Pancreas (tissue), 10 donors: ENCODE data around the gene SMIM43. TPM values are rescaled to one million over a fixed set of nuclear protein-coding genes. Genes with fewer than 3 reads are reported as not detected.

Experiments used
- ATAC-seq, 4 donors: fragments of 200-7000 bp; cut with Tn5 transposase; one replicate each; pipeline versions ENCODE4 v1.8.0 to v1.9.1; 2020; ENCODE audit warnings: mild to moderate bottlenecking in 4 of 4, moderate library complexity in 4 of 4
- DNase-seq, 6 donors: peaks; one replicate each; pipeline ENCODE4 v3.0.0-alpha.2; 2020
- FAIRE-seq: peaks from 2 replicates; lab custom pipeline; 2012; peaks lifted over from hg19 to GRCh38; lab: Jason Lieb, UNC
- H3K27ac ChIP-seq, 4 donors: fragments of 200-600 bp; sonication (generic); 1 replicate in 3 of 4; 2 replicates in 1 of 4; pipeline versions ENCODE4 v1.5.0 to v1.8.0; 2020
- H3K27me3 ChIP-seq, 4 donors: fragments of 200-600 bp; one replicate each; pipeline ENCODE4 v1.8.0; 2021
- H3K36me3 ChIP-seq, 3 donors: fragments of 200-600 bp; sonication (generic) in 1 of 3; one replicate each; pipeline versions ENCODE4 v1.5.0 to v1.8.0; 2020 to 2021
- H3K4me1 ChIP-seq, 3 donors: fragments of 200-600 bp; one replicate each; pipeline ENCODE4 v1.8.0; 2021
- H3K4me3 ChIP-seq, 4 donors: fragments of 200-600 bp; sonication (generic) in 2 of 4; one replicate each; pipeline versions ENCODE4 v1.5.0 to v1.8.0; 2020 to 2021
- H3K9me3 ChIP-seq, 4 donors: fragments of 200-600 bp; one replicate each; pipeline ENCODE4 v1.8.0; 2021
- CTCF ChIP-seq, 4 donors: fragments of 200-600 bp; sonication (generic) in 3 of 4; IDR thresholded peaks; one replicate each; pipeline versions ENCODE4 v1.5.0 to v1.8.0; 2021; ENCODE audit warnings: antibody characterized with exemption in 4 of 4
- WGBS, 2 donors: extraction: QIAGEN DNeasy Blood & Tissue Kit; methylation state at CpG; one replicate each; pipeline ENCODE4 v1.1.7; 2013; 5-methylcytosine and 5-hydroxymethylcytosine counted together
- intact Hi-C, 3 donors: fragments of 100-400 bp; cut with DNase I; formaldehyde crosslinking; loops; one replicate each; pipeline versions ENCODE4 v1.11.1 to v1.14.2; 2022
- polyA plus RNA-seq, 2 donors: library from polyadenylated mRNA; stranded (reverse); fragments of 200-250 nt; gene quantifications; one replicate each; pipeline ENCODE4 v1.2.3, GENCODE V29; 2013
- total RNA-seq, 6 donors: library from RNA; stranded (reverse); fragmentation: NEBNext Ultra II Directional in 4 of 6; extraction: Animal tissue kit (Norgen Biotek cat#: 25700) in 4 of 6; gene quantifications; one replicate each; pipeline versions ENCODE4 v1.2.1 to v1.2.4, GENCODE V29; 2021 to 2023
- donor health status: healthy with polysubstance abuse.
- donor health status: DM: no; HTN: no; CAD: no; lungs with moderate emphysema.
- donor health status: DM: no; HTN: no; CAD: no.
- donor health status: control.
- donor health status: control.
- donor health status: Bipolar disorder and iron deficiency.
- donor health status: DM: yes; HTN: yes; CAD: no.
- donor health status: DM: no; HTN: no; CAD: no.
- donor health status: DM: no; HTN: no; CAD: no.
- donor health status: DM: yes; HTN: yes; CAD: no.

SMIM43 gene
- total RNA-seq (not detected), polyA plus RNA-seq (under 1 TPM in 1 of 2 donors, not detected in 1; 0.07 TPM)

GRCh38 chr4:121764702-121765367 is at the start of gene SMIM43:
Gene SMIM43, minus strand, starts transcription at chr4:121765164. Its CDS starts 59 bp downstream, at chr4:121765105.
- Histone ChIP-seq H3K27ac (no peak within 1 kb of the TSS), H3K27me3 (peaks cover 0 to 10% (median 0%) of the 10 kb centered on the region in 4 donors), H3K36me3 (no peaks in the 10 kb centered on the region), H3K4me1 (peaks cover 0 to 4% (median 3%) of the 10 kb centered on the region in 3 donors), H3K4me3 (peak within 1 kb of the TSS in 3 of 4 donors; percentile 18 to 38 (median 20)), H3K9me3 (no peaks in the 10 kb centered on the region)
- DNase-seq (peak in 2 of 6 donors; percentile 57 to 58), ATAC-seq (no peak), FAIRE-seq (no peak)
- 1% methylated on average over 67 to 75 of the region's 75 CpGs for WGBS, 2 donors
- TF ChIP-seq CTCF (IDR thresholded peaks at IDR 0.05), result no peak
- intact Hi-C loops, result no loop called here

GRCh38 chr4:121814756-121815155 is 49.8 kb upstream of the SMIM43 start:
- no peak overlapping the region for H3K27ac ChIP-seq
- no peaks in the 10 kb centered on the region for H3K4me1 ChIP-seq
- no peak overlapping the region for H3K4me3 ChIP-seq
- no peaks in the 10 kb centered on the region for H3K9me3 ChIP-seq
- DNase-seq, result no peak
- no peak for ATAC-seq
- peaks cover 0 to 57% (median 0%) of the 10 kb centered on the region in 3 donors for H3K36me3 ChIP-seq
- no peak for FAIRE-seq
- 85 to 86% methylated on average over 2 of the region's 2 CpGs for WGBS, 2 donors
- intact Hi-C loops, result no loop called here
- H3K27me3 ChIP-seq, result no peaks in the 10 kb centered on the region
- no peak for TF ChIP-seq CTCF (IDR thresholded peaks at IDR 0.05)

GRCh38 chr4:121811122-121811521 is 46.2 kb upstream of the SMIM43 start:
- H3K36me3 ChIP-seq, result peaks cover 0 to 65% (median 0%) of the 10 kb centered on the region in 3 donors
- FAIRE-seq, result no peak

GRCh38 chr4:121806411-121806810 is 41.4 kb upstream of the SMIM43 start:
- Histone ChIP-seq H3K9me3 (no peaks in the 10 kb centered on the region), H3K36me3 (peaks cover 0 to 34% (median 0%) of the 10 kb centered on the region in 3 donors), H3K27me3 (no peaks in the 10 kb centered on the region), H3K4me1 (peaks cover 3 to 8% (median 6%) of the 10 kb centered on the region in 3 donors), H3K4me3 (no peak overlapping the region), H3K27ac (no peak overlapping the region)
- 87 to 89% methylated on average over 4 of the region's 4 CpGs for WGBS, 2 donors
- FAIRE-seq (no peak), ATAC-seq (no peak), DNase-seq (no peak)
- intact Hi-C loops, result no loop called here
- TF ChIP-seq CTCF (IDR thresholded peaks at IDR 0.05), result no peak

More at GRCh38 chr4:121811122-121811521, 46.2 kb upstream of the SMIM43 start:
- H3K4me1 ChIP-seq, result no peaks in the 10 kb centered on the region
- H3K9me3 ChIP-seq, result no peaks in the 10 kb centered on the region
- no peaks in the 10 kb centered on the region for H3K27me3 ChIP-seq
- H3K4me3 ChIP-seq, result no peak overlapping the region
- intact Hi-C loops, result no loop called here
- ATAC-seq, result no peak
- TF ChIP-seq CTCF (IDR thresholded peaks at IDR 0.05), result no peak
- no peak overlapping the region for H3K27ac ChIP-seq
- DNase-seq, result no peak

GRCh38 chr4:121801715-121802075 is 36.7 kb upstream of the SMIM43 start:
- no peak for TF ChIP-seq CTCF (IDR thresholded peaks at IDR 0.05)
- FAIRE-seq, result no peak
- intact Hi-C loops, result no loop called here

More at GRCh38 chr4:121801715-121802075, 36.7 kb upstream of the SMIM43 start:
- no peak for ATAC-seq
- Histone ChIP-seq H3K27ac (peak overlapping the region in 3 of 4 donors; percentile 68 to 84 (median 83)), H3K4me1 (peaks cover 6 to 8% (median 7%) of the 10 kb centered on the region in 3 donors), H3K27me3 (no peaks in the 10 kb centered on the region), H3K4me3 (peak overlapping the region; percentile 76 to 93 (median 84)), H3K36me3 (peaks cover 0 to 10% (median 0%) of the 10 kb centered on the region in 3 donors), H3K9me3 (no peaks in the 10 kb centered on the region)
- 12 to 15% methylated on average over 4 of the region's 4 CpGs for WGBS, 2 donors
- no peak for DNase-seq
